SK-N-SH (cell line): ENCODE data around the gene DUSP6. TPM values are rescaled to one million over a fixed set of nuclear protein-coding genes. Genes with fewer than 3 reads are reported as not detected.
A peak's percentile ranks its signal among the peaks of the same experiment; 100 is the strongest.

ENCODE experiments used
- CTCF ChIA-PET: fragments of 300-600, 350-600 bp; formaldehyde crosslinking; extraction: SDS; loops from one replicate; lab custom pipeline; 2021; lab: Yijun Ruan, JAX
- POLR2A ChIA-PET: fragments of 350-600 bp; sonication (Branson Sonifier 250); formaldehyde crosslinking; extraction: SDS; loops from one replicate; lab custom pipeline; 2020; ENCODE audit warnings: antibody characterized with exemption, inconsistent platforms; lab: Yijun Ruan, JAX
- DNase-seq: peaks from one replicate; pipeline ENCODE4 v3.0.0; 2012
- H2AFZ ChIP-seq: fragments of 200-600 bp; sonication (generic); 2 replicates; pipeline ENCODE4 v1.8.1; 2016; ENCODE audit warnings: antibody characterized with exemption, mild to moderate bottlenecking, low read depth
- H3F3A ChIP-seq: fragments of 200-600 bp; sonication (generic); replicated peaks from 2 replicates; pipeline ENCODE3; 2016; ENCODE audit warnings: antibody characterized with exemption, mild to moderate bottlenecking; ENCODE audit not compliant: insufficient read depth
- H3K27ac ChIP-seq, 2 experiments: fragments of 200-500 bp in 1 of 2; fragments of 200-600 bp in 1 of 2; sonication (Bioruptor generic) in 1 of 2; sonication (generic), shearing (Covaris generic) in 1 of 2; 2 replicates each; pipeline versions ENCODE4 v1.5.1 to v1.6.1; 2014 to 2016; ENCODE audit warnings: low read depth in 2 of 2, inconsistent platforms in 1 of 2, low read length in 1 of 2, mild to moderate bottlenecking in 1 of 2, mixed read lengths in 1 of 2
- H3K27me3 ChIP-seq: fragments of 200-600 bp; sonication (generic), shearing (Covaris generic); 2 replicates; pipeline ENCODE4 v1.6.1; 2016; ENCODE audit warnings: mixed run types; ENCODE audit not compliant: insufficient read depth
- H3K36me3 ChIP-seq, 2 experiments: fragments of 200-500 bp in 1 of 2; fragments of 200-600 bp in 1 of 2; sonication (Bioruptor generic) in 1 of 2; sonication (generic) in 1 of 2; replicated peaks in 1 of 2; 2 replicates each; pipeline versions ENCODE3 to v1.5.1; 2014 to 2016; ENCODE audit warnings: low read length in 1 of 2, mild to moderate bottlenecking in 1 of 2; ENCODE audit not compliant: insufficient read depth in 2 of 2, control insufficient read depth in 1 of 2
- H3K4me1 ChIP-seq, 2 experiments: fragments of 200-500 bp in 1 of 2; fragments of 200-600 bp in 1 of 2; sonication (Bioruptor generic) in 1 of 2; sonication (generic), shearing (Covaris generic) in 1 of 2; 2 replicates each; pipeline versions ENCODE4 v1.5.1 to v1.6.1; 2014 to 2016; ENCODE audit warnings: low read depth in 1 of 2, low read length in 1 of 2, mixed run types in 1 of 2; ENCODE audit not compliant: insufficient read depth in 2 of 2, control insufficient read depth in 1 of 2
- H3K4me2 ChIP-seq: fragments of 200-600 bp; sonication (generic), shearing (Covaris generic); 2 replicates; pipeline ENCODE4 v1.6.1; 2017; ENCODE audit warnings: mixed run types
- H3K4me3 ChIP-seq, 2 experiments: fragments of 200-500 bp in 1 of 2; fragments of 200-600 bp in 1 of 2; sonication (Bioruptor generic) in 1 of 2; sonication (generic), shearing (Covaris generic) in 1 of 2; 2 replicates each; pipeline versions ENCODE4 v1.5.1 to v1.8.1; 2014 to 2016; ENCODE audit warnings: low read depth in 2 of 2, inconsistent platforms in 1 of 2, low read length in 1 of 2, mild to moderate bottlenecking in 1 of 2, mixed read lengths in 1 of 2, moderate library complexity in 1 of 2
- H3K79me2 ChIP-seq: fragments of 200-600 bp; sonication (generic); 2 replicates; pipeline ENCODE4 v1.8.1; 2017; ENCODE audit warnings: mild to moderate bottlenecking; ENCODE audit not compliant: insufficient read depth
- H3K9ac ChIP-seq: fragments of 200-600 bp; sonication (generic); 2 replicates; pipeline ENCODE4 v1.6.1; 2017; ENCODE audit warnings: mixed run types
- H3K9me2 ChIP-seq: fragments of 200-600 bp; sonication (generic); 2 replicates; pipeline ENCODE4 v1.6.1; 2017; ENCODE audit warnings: mixed run types
- H3K9me3 ChIP-seq: fragments of 200-600 bp; sonication (generic); 2 replicates; pipeline ENCODE4 v1.6.1; 2017; ENCODE audit warnings: mixed run types, mild to moderate bottlenecking, moderate library complexity
- H4K20me1 ChIP-seq: fragments of 200-600 bp; sonication (generic); 2 replicates; pipeline ENCODE4 v1.6.1; 2017; ENCODE audit warnings: mild to moderate bottlenecking, mixed run types; ENCODE audit not compliant: insufficient read depth
- CTCF ChIP-seq: fragments of 200-600 bp; sonication (generic); IDR thresholded peaks from 2 replicates; pipeline ENCODE4 v1.6.1; 2017; ENCODE audit warnings: antibody characterized with exemption, mild to moderate bottlenecking, moderate library complexity
- ELF1 ChIP-seq: IDR thresholded peaks from 2 replicates; pipeline ENCODE4 v1.4.0; 2012
- EP300 ChIP-seq, 2 experiments: IDR thresholded peaks; 2 replicates each; pipeline versions ENCODE4 v1.4.0 to v1.6.1; 2012; ENCODE audit warnings: borderline replicate concordance in 1 of 2, low read depth in 1 of 2, low read length in 1 of 2
- GATA2 ChIP-seq: sonication (generic); formaldehyde crosslinking; IDR thresholded peaks from 2 replicates; pipeline ENCODE4 v1.5.0; 2020; ENCODE audit warnings: mild to moderate bottlenecking, missing genetic modification reagents
- JUND ChIP-seq: IDR thresholded peaks from 2 replicates; pipeline ENCODE4 v1.4.0; 2012
- MAX ChIP-seq: IDR thresholded peaks from 2 replicates; pipeline ENCODE4 v1.4.0; 2012; ENCODE audit warnings: low read depth
- MEF2A ChIP-seq: IDR thresholded peaks from 2 replicates; pipeline ENCODE4 v1.4.0; 2012; ENCODE audit warnings: low read depth, borderline replicate concordance
- MXI1 ChIP-seq: IDR thresholded peaks from 2 replicates; pipeline ENCODE4 v1.6.1; 2012; ENCODE audit warnings: mild to moderate bottlenecking, low read depth, low read length, improper control_type of control experiment
- NFIC ChIP-seq: IDR thresholded peaks from 2 replicates; pipeline ENCODE4 v1.4.0; 2012; ENCODE audit warnings: borderline replicate concordance
- NRF1 ChIP-seq: IDR thresholded peaks from 2 replicates; pipeline ENCODE4 v1.6.1; 2012; ENCODE audit warnings: low read depth, mild to moderate bottlenecking, low read length
- RFX5 ChIP-seq: IDR thresholded peaks from 2 replicates; pipeline ENCODE4 v1.6.1; 2012; ENCODE audit warnings: mild to moderate bottlenecking, improper control_type of control experiment, low read length
- RXRA ChIP-seq: IDR thresholded peaks from 2 replicates; pipeline ENCODE4 v1.4.0; 2012; ENCODE audit warnings: low read depth, mild to moderate bottlenecking, borderline replicate concordance
- SIN3A ChIP-seq: IDR thresholded peaks from 2 replicates; pipeline ENCODE4 v1.6.1; 2012; ENCODE audit warnings: low read depth, mild to moderate bottlenecking, low read length, moderate library complexity, borderline replicate concordance
- SMC3 ChIP-seq: IDR thresholded peaks from 2 replicates; pipeline ENCODE4 v1.6.1; 2012; ENCODE audit warnings: low read depth, low read length, improper control_type of control experiment
- TAF1 ChIP-seq: IDR thresholded peaks from 2 replicates; pipeline ENCODE4 v1.6.1; 2012; ENCODE audit warnings: low read depth, mild to moderate bottlenecking, low read length, moderate library complexity, borderline replicate concordance
- TEAD4 ChIP-seq: IDR thresholded peaks from 2 replicates; pipeline ENCODE4 v1.4.0; 2012; ENCODE audit warnings: mild to moderate bottlenecking, borderline replicate concordance; ENCODE audit not compliant: insufficient read depth
- USF1 ChIP-seq: IDR thresholded peaks from 2 replicates; pipeline ENCODE4 v1.4.0; 2012; ENCODE audit warnings: low read depth, borderline replicate concordance
- USF2 ChIP-seq: fragments of 150-350 bp; IDR thresholded peaks from 2 replicates; pipeline ENCODE4 v1.6.1; 2017; ENCODE audit warnings: antibody characterized with exemption, low read length, low read depth, borderline replicate concordance
- YY1 ChIP-seq: IDR thresholded peaks from 2 replicates; pipeline ENCODE4 v1.4.0; 2012; ENCODE audit warnings: low read depth, mild to moderate bottlenecking
- ZBTB33 ChIP-seq: IDR thresholded peaks from 2 replicates; pipeline ENCODE4 v1.4.0; 2012; ENCODE audit warnings: low read depth, borderline replicate concordance
- WGBS: methylation state at CpG from one replicate; pipeline ENCODE4 v1.1.6; 2017; ENCODE audit warnings: low lambda C conversion rate; 5-methylcytosine and 5-hydroxymethylcytosine counted together
- polyA plus RNA-seq, 3 experiments: library from polyadenylated mRNA; depleted of rRNA; stranded (reverse); fragments of >200 nt; gene quantifications; 2 replicates each; pipeline ENCODE4 v1.2.3, GENCODE V29; 2012

The DUSP6 gene
- polyA plus RNA-seq, 1 of the 3 experiments (the other 2 are of a cell fraction): 71.4 TPM

GRCh38 chr12:89372584-89373370, 20.5 kb upstream of the DUSP6 start:
- ChIA-PET POLR2A (no interaction called here), CTCF (interaction anchor here (0.9 to 1.4 kb wide), 2 partner anchors 11 to 89 kb away, joined by 4 to 5 read pairs; no protein-coding TSS in a partner anchor)
- peak overlapping the region; percentile 58 to 93 for H3K27ac ChIP-seq
- H4K20me1 ChIP-seq: no peaks in the 10 kb centered on the region
- DNase-seq: no peak
- H3K9ac ChIP-seq: peak overlapping the region; percentile 37; the same call in 1 of the 2 replicates
- TF ChIP-seq RXRA: no peak
- no peak for TF ChIP-seq MAX
- TF ChIP-seq NRF1: no peak
- TF ChIP-seq MXI1: no peak
- no peak for TF ChIP-seq EP300 (IDR thresholded peaks at IDR 0.05; ENCODE audit: borderline replicate concordance in 1 of 2, low read depth in 1 of 2, low read length in 1 of 2)
- TF ChIP-seq RFX5: no peak
- no peak for TF ChIP-seq NFIC
- TF ChIP-seq ZBTB33: no peak
- TF ChIP-seq CTCF: no peak
- no peak for TF ChIP-seq YY1
- no peak for TF ChIP-seq GATA2 (CRISPR knock-in tag)
- TF ChIP-seq MEF2A: no peak
- peaks cover 0 to 3% of the 10 kb centered on the region in 2 experiments for H3K36me3 ChIP-seq
- no peaks in the 10 kb centered on the region for H3K9me2 ChIP-seq
- 0 out of 2 replicates have a peak overlapping the region, but pooled peaks have one; percentile 10 for H2AFZ ChIP-seq
- H3K9me3 ChIP-seq: no peaks in the 10 kb centered on the region
- peaks cover 18 to 61% of the 10 kb centered on the region in 2 experiments for H3K4me1 ChIP-seq
- H3K4me3 ChIP-seq: no peak overlapping the region
- 95% methylated on average over 6 of the region's 6 CpGs for WGBS
- H3K79me2 ChIP-seq: no peaks in the 10 kb centered on the region; the same call in 1 of the 2 replicates
- H3F3A ChIP-seq: peaks cover 43% of the 10 kb centered on the region
- H3K4me2 ChIP-seq: peak overlapping the region; percentile 16; the same call in 1 of the 2 replicates
- H3K27me3 ChIP-seq: no peaks in the 10 kb centered on the region

- no peaks in the 10 kb centered on the region for H4K20me1 ChIP-seq
- no peak for DNase-seq
- POLR2A ChIA-PET: no interaction called here
- CTCF ChIA-PET: no interaction called here
- peaks cover 43% of the 10 kb centered on the region for H3F3A ChIP-seq
- H3K79me2 ChIP-seq: no peaks in the 10 kb centered on the region; the same call in 1 of the 2 replicates
- H3K4me2 ChIP-seq: peak overlapping the region; percentile 67; the same call in 1 of the 2 replicates
- peaks cover 18 to 57% of the 10 kb centered on the region in 2 experiments for H3K4me1 ChIP-seq
- 27% methylated on average over 7 of the region's 7 CpGs for WGBS
- H2AFZ ChIP-seq: no peak overlapping the region
- H3K27me3 ChIP-seq: no peaks in the 10 kb centered on the region
- H3K9me3 ChIP-seq: no peaks in the 10 kb centered on the region
- 0 out of 4 replicates have a peak overlapping the region, but pooled peaks of 1 of the 2 experiments have one; percentile 1 for H3K4me3 ChIP-seq
- H3K27ac ChIP-seq: peak overlapping the region; percentile 77 to 93
- H3K9ac ChIP-seq: peak overlapping the region; percentile 47; the same call in 1 of the 2 replicates
- peaks cover 0 to 7% of the 10 kb centered on the region in 2 experiments for H3K36me3 ChIP-seq
- H3K9me2 ChIP-seq: no peaks in the 10 kb centered on the region
- TF ChIP-seq MXI1: no peak
- TF ChIP-seq NRF1: no peak
- peak; percentile 97 for TF ChIP-seq MAX
- no peak for TF ChIP-seq SMC3
- no peak for TF ChIP-seq ELF1
- TF ChIP-seq SIN3A: peak; percentile 67
- TF ChIP-seq JUND: peak; percentile 92
- TF ChIP-seq TAF1: no peak
- peak; percentile 68 to 94 for TF ChIP-seq EP300 (IDR thresholded peaks at IDR 0.05; ENCODE audit: borderline replicate concordance in 1 of 2, low read depth in 1 of 2, low read length in 1 of 2)
- TF ChIP-seq USF2: no peak
- TF ChIP-seq TEAD4: peak; percentile 57
- TF ChIP-seq USF1: 0 out of 2 replicates have a peak, but pooled peaks have one; percentile 25
- TF ChIP-seq GATA2 (CRISPR knock-in tag): no peak
These were observed 18.5 kb upstream of the DUSP6 start for GRCh38 chr12:89370850-89371249.
